H1 (cell line): ENCODE data around the gene PYGB. TPM values are rescaled to one million over a fixed set of nuclear protein-coding genes. Genes with fewer than 3 reads are reported as not detected.

Source experiments
- CTCF ChIA-PET: fragments of 300-600 bp; sonication (Branson Sonifier 250); formaldehyde crosslinking; loops from one replicate; lab custom pipeline; 2021; ENCODE audit not compliant: partially characterized antibody; lab: Charles Lee
- POLR2A ChIA-PET: fragments of 300-600 bp; sonication (Branson Sonifier 250); formaldehyde crosslinking; loops from one replicate; lab custom pipeline; 2021; ENCODE audit warnings: inconsistent platforms; ENCODE audit not compliant: partially characterized antibody; lab: Charles Lee
- DNase-seq, 2 experiments: peaks; one replicate each; pipeline versions ENCODE4 v3.0.0 to v3.0.0-alpha.2; 2010 to 2022; ENCODE audit warnings: low spot score in 2 of 2, low read depth in 1 of 2, mixed read lengths in 1 of 2
- FAIRE-seq: peaks from 2 replicates; lab custom pipeline; 2011; peaks lifted over from hg19 to GRCh38; lab: Jason Lieb, UNC
- H2AFZ ChIP-seq: 2 replicates; pipeline ENCODE4 v1.8.1; 2012; ENCODE audit warnings: low read length, inconsistent platforms
- H2AK5ac ChIP-seq: 2 replicates; pipeline ENCODE4 v1.6.1; 2013; ENCODE audit warnings: low read depth, low read length
- H2BK120ac ChIP-seq: replicated peaks from 2 replicates; pipeline ENCODE3; 2013; ENCODE audit warnings: low read depth, low read length, inconsistent platforms
- H2BK12ac ChIP-seq: 2 replicates; pipeline ENCODE4 v1.6.1; 2013; ENCODE audit warnings: low read depth, low read length
- H2BK15ac ChIP-seq: 2 replicates; pipeline ENCODE4 v1.6.1; 2013; ENCODE audit warnings: low read length
- H2BK20ac ChIP-seq: 2 replicates; pipeline ENCODE4 v1.6.1; 2013; ENCODE audit warnings: low read length
- H2BK5ac ChIP-seq: 2 replicates; pipeline ENCODE4 v1.6.1; 2013; ENCODE audit warnings: low read depth, low read length
- H3K14ac ChIP-seq: 2 replicates; pipeline ENCODE4 v1.6.1; 2013; ENCODE audit warnings: inconsistent platforms; ENCODE audit not compliant: insufficient read length
- H3K18ac ChIP-seq: 2 replicates; pipeline ENCODE4 v1.6.1; 2013; ENCODE audit warnings: low read length; ENCODE audit errors: extremely low read depth
- H3K23ac ChIP-seq: 2 replicates; pipeline ENCODE4 v1.6.1; 2013; ENCODE audit warnings: inconsistent platforms; ENCODE audit not compliant: insufficient read length
- H3K23me2 ChIP-seq: 2 replicates; pipeline ENCODE4 v1.6.1; 2013; ENCODE audit warnings: low read depth, low read length
- H3K27ac ChIP-seq: 2 replicates; pipeline ENCODE4 v1.6.1; 2011; ENCODE audit warnings: low read depth, low read length, inconsistent platforms
- H3K27me3 ChIP-seq, 4 experiments: replicated peaks in 1 of 4; 1 replicate in 1 of 4; 2 replicates in 3 of 4; pipeline versions ENCODE4 v1.6.1 to v1.8.1; 2011 to 2013; ENCODE audit warnings: low read length in 3 of 4, mild to moderate bottlenecking in 3 of 4, inconsistent platforms in 2 of 4, mixed read lengths in 2 of 4, moderate library complexity in 1 of 4; ENCODE audit not compliant: control insufficient read depth in 3 of 4, insufficient read depth in 3 of 4; ENCODE audit errors: extremely low read depth in 1 of 4
- H3K36me3 ChIP-seq, 4 experiments: 2 replicates each; pipeline versions ENCODE4 v1.6.1 to v1.8.1; 2011 to 2013; ENCODE audit warnings: mild to moderate bottlenecking in 4 of 4, low read length in 3 of 4, moderate library complexity in 2 of 4, control low read depth in 1 of 4, inconsistent platforms in 1 of 4; ENCODE audit not compliant: insufficient read depth in 4 of 4, control insufficient read depth in 2 of 4
- H3K4ac ChIP-seq: replicated peaks from 2 replicates; pipeline ENCODE3; 2013; ENCODE audit warnings: low read length, low read depth, mixed read lengths, inconsistent platforms; ENCODE audit not compliant: insufficient read length
- H3K4me1 ChIP-seq, 4 experiments: replicated peaks in 1 of 4; 1 replicate in 1 of 4; 2 replicates in 3 of 4; pipeline versions ENCODE4 v1.6.1 to v1.8.1; 2011 to 2013; ENCODE audit warnings: low read length in 3 of 4, inconsistent platforms in 2 of 4, mixed read lengths in 1 of 4; ENCODE audit not compliant: insufficient read depth in 4 of 4, control insufficient read depth in 3 of 4
- H3K4me2 ChIP-seq, 2 experiments: 2 replicates each; pipeline versions ENCODE4 v1.6.1 to v1.8.1; 2011 to 2013; ENCODE audit warnings: low read depth in 2 of 2, low read length in 2 of 2, control low read depth in 1 of 2, inconsistent platforms in 1 of 2, mild to moderate bottlenecking in 1 of 2; ENCODE audit not compliant: insufficient read depth in 1 of 2
- H3K4me3 ChIP-seq, 4 experiments: fragments of 200-600, 300-600 bp in 1 of 4; sonication (generic), shearing (Covaris generic), sonication (Bioruptor Twin) in 1 of 4; 2 replicates each; pipeline versions ENCODE4 v1.5.1 to v1.8.1; 2011 to 2016; ENCODE audit warnings: low read length in 4 of 4, low read depth in 3 of 4, control low read depth in 2 of 4, inconsistent platforms in 2 of 4, mild to moderate bottlenecking in 2 of 4, mixed read lengths in 1 of 4, moderate library complexity in 1 of 4; ENCODE audit not compliant: insufficient read depth in 2 of 4; ENCODE audit errors: extremely low read depth in 1 of 4
- H3K56ac ChIP-seq: replicated peaks from 2 replicates; pipeline ENCODE3; 2013; ENCODE audit warnings: low read depth, mild to moderate bottlenecking, mixed read lengths, low read length, inconsistent platforms; ENCODE audit not compliant: insufficient read length
- H3K79me1 ChIP-seq: 2 replicates; pipeline ENCODE4 v1.6.1; 2013; ENCODE audit warnings: low read depth, low read length, control low read depth
- H3K79me2 ChIP-seq, 2 experiments: 2 replicates each; pipeline versions ENCODE4 v1.6.1 to v1.8.1; 2012 to 2013; ENCODE audit warnings: low read length in 2 of 2, mild to moderate bottlenecking in 2 of 2, inconsistent platforms in 1 of 2; ENCODE audit not compliant: insufficient read depth in 2 of 2, control insufficient read depth in 1 of 2
- H3K9ac ChIP-seq, 4 experiments: replicated peaks in 1 of 4; 1 replicate in 1 of 4; 2 replicates in 3 of 4; pipeline versions ENCODE4 v1.6.1 to v1.8.1; 2011 to 2013; ENCODE audit warnings: low read depth in 3 of 4, low read length in 3 of 4, control low read depth in 2 of 4, mild to moderate bottlenecking in 2 of 4, moderate library complexity in 2 of 4, inconsistent platforms in 1 of 4; ENCODE audit errors: extremely low read depth in 1 of 4
- H3K9me3 ChIP-seq, 2 experiments: 2 replicates each; pipeline versions ENCODE4 v1.6.1 to v1.8.1; 2012 to 2013; ENCODE audit warnings: mild to moderate bottlenecking in 2 of 2, moderate library complexity in 2 of 2, control low read depth in 1 of 2, inconsistent platforms in 1 of 2, low read depth in 1 of 2, low read length in 1 of 2, mixed read lengths in 1 of 2; ENCODE audit not compliant: insufficient read depth in 2 of 2
- H4K20me1 ChIP-seq, 2 experiments: replicated peaks in 1 of 2; 2 replicates each; pipeline versions ENCODE3 to v1.8.1; 2011 to 2013; ENCODE audit warnings: inconsistent platforms in 2 of 2, low read length in 2 of 2, mild to moderate bottlenecking in 1 of 2; ENCODE audit not compliant: insufficient read depth in 2 of 2, control insufficient read depth in 1 of 2
- H4K5ac ChIP-seq: 2 replicates; pipeline ENCODE4 v1.6.1; 2013; ENCODE audit warnings: low read length, low read depth, mixed read lengths, inconsistent platforms; ENCODE audit not compliant: insufficient read length
- H4K8ac ChIP-seq: 2 replicates; pipeline ENCODE4 v1.8.0; 2013; ENCODE audit warnings: mild to moderate bottlenecking, moderate library complexity, low read length, inconsistent platforms; ENCODE audit not compliant: insufficient read depth; ENCODE audit errors: extremely low read depth
- H4K91ac ChIP-seq: replicated peaks from 2 replicates; pipeline ENCODE3; 2013; ENCODE audit warnings: low read length, mixed read lengths, inconsistent platforms; ENCODE audit not compliant: insufficient read length
- WGBS, 2 experiments: shearing (Covaris generic) in 1 of 2; methylation state at CpG; one replicate each; pipeline versions ENCODE4 v1.1.6 to v1.1.7; 2013 to 2015; ENCODE audit warnings: low lambda C conversion rate in 2 of 2, mixed read lengths in 2 of 2, inconsistent platforms in 1 of 2, low coverage in 1 of 2, missing lambda C conversion rate in 1 of 2; ENCODE audit not compliant: insufficient replicate concordance in 2 of 2, insufficient coverage in 1 of 2, insufficient read length in 1 of 2; ENCODE audit errors: extremely low coverage in 1 of 2, missing lambda C conversion rate in 1 of 2; 5-methylcytosine and 5-hydroxymethylcytosine counted together
- polyA plus RNA-seq, 7 experiments: library from polyadenylated mRNA; depleted of rRNA in 3 of 7; stranded (reverse) in 5 of 7; unstranded in 2 of 7; fragments of >200 nt in 5 of 7; fragments of 200-250 nt in 2 of 7; gene quantifications; 1 replicate in 5 of 7; 2 replicates in 1 of 7; 4 replicates in 1 of 7; pipeline versions ENCODE4 v1.2.1 to v1.2.3, GENCODE V29; 2011 to 2013; ENCODE audit warnings: missing spikeins in 2 of 7, mixed read lengths in 2 of 7
- total RNA-seq: library from RNA; stranded (reverse); fragmentation: NEBNext Ultra II Directional; extraction: Animal tissue kit (Norgen Biotek cat#: 25700); gene quantifications from 2 replicates; pipeline ENCODE4 v1.2.1, GENCODE V29; 2021

PYGB gene
- total and polyA plus RNA-seq, 2 of the 8 experiments (the other 6 are each of a cell fraction or from before 2014, with no cell fraction given), result 26.6 to 56.0 TPM

DNA sequence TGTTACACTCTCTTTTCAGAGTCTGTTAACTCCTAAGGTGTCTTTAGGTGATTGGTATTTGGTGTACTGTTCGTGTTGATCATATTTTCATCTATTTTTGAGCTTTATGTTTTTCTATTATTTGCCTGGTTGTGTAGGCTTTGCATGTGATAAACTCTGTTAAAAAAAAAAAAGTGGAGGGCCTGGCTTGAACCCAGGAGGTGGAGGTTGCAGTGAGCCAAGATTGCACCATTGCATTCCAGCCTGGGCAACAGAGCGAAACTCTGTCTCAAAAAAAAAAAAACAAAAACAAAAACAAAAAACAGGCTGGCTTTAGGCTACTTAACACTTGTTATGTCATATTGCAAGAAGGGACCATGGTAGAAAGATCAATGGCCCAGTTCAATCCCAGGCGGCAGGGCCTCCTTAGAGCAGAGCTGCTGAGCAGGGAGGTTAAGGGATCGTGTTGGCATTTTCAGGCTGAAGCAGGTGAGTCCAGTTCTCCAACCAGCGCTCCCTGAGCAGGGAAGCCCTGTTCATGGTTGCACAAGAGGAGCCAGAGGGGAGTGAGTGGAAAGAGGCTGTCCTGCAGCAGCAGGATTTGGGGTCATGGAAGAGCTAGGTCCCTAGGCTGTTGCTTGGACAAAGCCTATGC, 8.5 kb downstream of the PYGB start:
- no peak overlapping the region for H2BK20ac ChIP-seq
- H4K8ac ChIP-seq, result no peak overlapping the region
- FAIRE-seq (no peak), DNase-seq (no peak)
- no peak overlapping the region for H2BK15ac ChIP-seq
- 0 out of 2 replicates have a peak overlapping the region, but pooled peaks have one; percentile 27 for H2BK12ac ChIP-seq
- POLR2A ChIA-PET, result interaction anchor here (1.4 to 1.7 kb wide), 3 partner anchors 9 to 20 kb away, joined by 3 read pairs; partner anchors contain the start of gene PYGB
- H2BK5ac ChIP-seq, result no peak overlapping the region
- no peak overlapping the region for H2AK5ac ChIP-seq
- H3K9me3 ChIP-seq, result peaks cover 0 to 6% of the 10 kb centered on the region in 2 experiments; a peak in 1 of 4 replicates
- H4K20me1 ChIP-seq, result peaks cover 0 to 8% of the 10 kb centered on the region in 2 experiments
- H3K4ac ChIP-seq, result no peak overlapping the region
- H3K18ac ChIP-seq, result no peak overlapping the region
- CTCF ChIA-PET, result interaction anchor here (0.7 to 3.0 kb wide), 5 partner anchors 9 to 301 kb away, joined by 3 to 17 read pairs (median 4); partner anchors contain the start of gene PYGB
- no peaks in the 10 kb centered on the region for H3K4me1 ChIP-seq
- no peaks in the 10 kb centered on the region for H3K23me2 ChIP-seq
- H3K79me2 ChIP-seq, result peaks cover 8 to 33% of the 10 kb centered on the region in 2 experiments
- no peak overlapping the region for H2AFZ ChIP-seq
- peaks cover 13% of the 10 kb centered on the region for H3K79me1 ChIP-seq
- H4K5ac ChIP-seq, result no peak overlapping the region
- 93% methylated on average over 5 of the region's 5 CpGs; no CpG with 5 or more reads in 1 of the 2 experiments for WGBS, 2 experiments
- H3K36me3 ChIP-seq, result peaks cover 2 to 17% (median 9%) of the 10 kb centered on the region in 4 experiments; a peak in 3 of 8 replicates
- H3K4me2 ChIP-seq, result no peak overlapping the region
- no peak overlapping the region for H3K9ac ChIP-seq
- no peak overlapping the region for H3K23ac ChIP-seq
- H3K4me3 ChIP-seq, result no peak overlapping the region
- H4K91ac ChIP-seq, result no peak overlapping the region
- no peaks in the 10 kb centered on the region for H3K27me3 ChIP-seq
- H3K27ac ChIP-seq, result no peak overlapping the region
- no peak overlapping the region for H2BK120ac ChIP-seq
- no peak overlapping the region for H3K56ac ChIP-seq
- no peak overlapping the region for H3K14ac ChIP-seq
